Measurements from ENCODE around the gene LTBP3. TPM values are rescaled to one million over a fixed set of nuclear protein-coding genes. Genes with fewer than 3 reads are reported as not detected.
A peak's percentile ranks its signal among the peaks of the same experiment; 100 is the strongest.
"Not testable (repeated sequence)": the region's sequence is repeated elsewhere in the genome, so short reads cannot be mapped to it uniquely, and the experiment has no call there.

Gene LTBP3
- polyA plus RNA-seq, 1 donor from 2014 or later: 4.6 TPM

GRCh38 chr11:65524014-65524740 lies 34.0 kb downstream of the LTBP3 start:
- Histone ChIP-seq H3K36me3 (ENCODE audit: insufficient read depth, low read length) (peaks cover 7% of the 10 kb centered on the region), H3K9me2 (ENCODE audit: insufficient read depth, low read length) (no peaks in the 10 kb centered on the region)

GRCh38 chr11:65523631-65523968 lies 34.6 kb downstream of the LTBP3 start:
- not testable (repeated sequence) for H3F3A ChIP-seq (ENCODE audit: insufficient read depth, low read length, poor library complexity, severe bottlenecking); H3K79me2 ChIP-seq (replicated peaks; ENCODE audit: insufficient read depth, low read length); H3K9me2 ChIP-seq (ENCODE audit: insufficient read depth, low read length); H3K4me2 ChIP-seq (ENCODE audit: low read length); H3K4me3 ChIP-seq (ENCODE audit: low read length); H4K20me1 ChIP-seq (ENCODE audit: insufficient read depth); H3K9me3 ChIP-seq (ENCODE audit: low read length); H2AFZ ChIP-seq (ENCODE audit: low read depth, low read length); H3K27me3 ChIP-seq (ENCODE audit: insufficient read depth, low read depth, low read length); H3K9ac ChIP-seq (ENCODE audit: low read length); H3K27ac ChIP-seq (ENCODE audit: low read length); H3K36me3 ChIP-seq (ENCODE audit: insufficient read depth, low read length)

More at GRCh38 chr11:65524014-65524740, 34.0 kb downstream of the LTBP3 start:
- TF ChIP-seq MXI1 (conservative IDR thresholded peaks at IDR 0.05; ENCODE audit: poor library complexity, severe bottlenecking): no peak
- no peak for TF ChIP-seq POLR2AphosphoS5 (IDR thresholded peaks at IDR 0.05)
- TF ChIP-seq SMC3 (conservative IDR thresholded peaks at IDR 0.05; ENCODE audit: poor library complexity): no peak
- TF ChIP-seq EZH2 (IDR thresholded peaks at IDR 0.05; ENCODE audit: borderline replicate concordance, insufficient read depth, low read length, poor library complexity, severe bottlenecking): no peak
- no peak for TF ChIP-seq CTCF (IDR thresholded peaks at IDR 0.05; ENCODE audit: poor library complexity, severe bottlenecking)
- Histone ChIP-seq H3K9me3 (ENCODE audit: low read length) (no peaks in the 10 kb centered on the region), H2AFZ (ENCODE audit: low read depth, low read length) (peak overlapping the region; percentile 27), H3K79me2 (replicated peaks; ENCODE audit: insufficient read depth, low read length) (peaks cover 10% of the 10 kb centered on the region), H3K9ac (ENCODE audit: low read length) (peak overlapping the region; percentile 49), H3K27ac (ENCODE audit: low read length) (no peak overlapping the region), H3K4me3 (ENCODE audit: low read length) (peak overlapping the region; percentile 60), H4K20me1 (ENCODE audit: insufficient read depth) (no peaks in the 10 kb centered on the region), H3F3A (ENCODE audit: insufficient read depth, low read length, poor library complexity, severe bottlenecking) (no peaks in the 10 kb centered on the region), H3K27me3 (ENCODE audit: insufficient read depth, low read depth, low read length) (no peaks in the 10 kb centered on the region), H3K4me2 (ENCODE audit: low read length) (peak overlapping the region; percentile 14)

- not testable (repeated sequence) for H3K9me3 ChIP-seq (ENCODE audit: low read length); H4K20me1 ChIP-seq (ENCODE audit: insufficient read depth); H3K79me2 ChIP-seq (replicated peaks; ENCODE audit: insufficient read depth, low read length); H2AFZ ChIP-seq (ENCODE audit: low read depth, low read length); H3F3A ChIP-seq (ENCODE audit: insufficient read depth, low read length, poor library complexity, severe bottlenecking); H3K27ac ChIP-seq (ENCODE audit: low read length); H3K4me3 ChIP-seq (ENCODE audit: low read length); H3K27me3 ChIP-seq (ENCODE audit: insufficient read depth, low read depth, low read length); H3K36me3 ChIP-seq (ENCODE audit: insufficient read depth, low read length); H3K9ac ChIP-seq (ENCODE audit: low read length); H3K9me2 ChIP-seq (ENCODE audit: insufficient read depth, low read length); H3K4me2 ChIP-seq (ENCODE audit: low read length)
Observed at GRCh38 chr11:65522718-65523630, 35.2 kb downstream of the LTBP3 start.

- not testable (repeated sequence) for H3K27me3 ChIP-seq (ENCODE audit: insufficient read depth, low read depth, low read length); H3K79me2 ChIP-seq (replicated peaks; ENCODE audit: insufficient read depth, low read length); H4K20me1 ChIP-seq (ENCODE audit: insufficient read depth); H3K36me3 ChIP-seq (ENCODE audit: insufficient read depth, low read length); H3K4me2 ChIP-seq (ENCODE audit: low read length); H3K9ac ChIP-seq (ENCODE audit: low read length); H2AFZ ChIP-seq (ENCODE audit: low read depth, low read length); H3K9me3 ChIP-seq (ENCODE audit: low read length); H3K9me2 ChIP-seq (ENCODE audit: insufficient read depth, low read length); H3F3A ChIP-seq (ENCODE audit: insufficient read depth, low read length, poor library complexity, severe bottlenecking); H3K27ac ChIP-seq (ENCODE audit: low read length); H3K4me3 ChIP-seq (ENCODE audit: low read length)
Observed at GRCh38 chr11:65521777-65522521, 36.2 kb downstream of the LTBP3 start.

GRCh38 chr11:65518941-65519549 lies 39.1 kb downstream of the LTBP3 start:
- H4K20me1 ChIP-seq (ENCODE audit: insufficient read depth); H3K9me3 ChIP-seq (ENCODE audit: low read length); H3K27ac ChIP-seq (ENCODE audit: low read length); H3K4me2 ChIP-seq (ENCODE audit: low read length); H3K9me2 ChIP-seq (ENCODE audit: insufficient read depth, low read length); H3K79me2 ChIP-seq (replicated peaks; ENCODE audit: insufficient read depth, low read length); H2AFZ ChIP-seq (ENCODE audit: low read depth, low read length); H3K27me3 ChIP-seq (ENCODE audit: insufficient read depth, low read depth, low read length); H3K4me3 ChIP-seq (ENCODE audit: low read length); H3F3A ChIP-seq (ENCODE audit: insufficient read depth, low read length, poor library complexity, severe bottlenecking); H3K36me3 ChIP-seq (ENCODE audit: insufficient read depth, low read length); H3K9ac ChIP-seq (ENCODE audit: low read length): not testable (repeated sequence)

All from neural cell (in vitro differentiated cells).